ENCODE measurements around the gene ZNF169.
"Not testable (repeated sequence)": the region's sequence is repeated elsewhere in the genome, so short reads cannot be mapped to it uniquely, and the experiment has no call there.

DNA sequence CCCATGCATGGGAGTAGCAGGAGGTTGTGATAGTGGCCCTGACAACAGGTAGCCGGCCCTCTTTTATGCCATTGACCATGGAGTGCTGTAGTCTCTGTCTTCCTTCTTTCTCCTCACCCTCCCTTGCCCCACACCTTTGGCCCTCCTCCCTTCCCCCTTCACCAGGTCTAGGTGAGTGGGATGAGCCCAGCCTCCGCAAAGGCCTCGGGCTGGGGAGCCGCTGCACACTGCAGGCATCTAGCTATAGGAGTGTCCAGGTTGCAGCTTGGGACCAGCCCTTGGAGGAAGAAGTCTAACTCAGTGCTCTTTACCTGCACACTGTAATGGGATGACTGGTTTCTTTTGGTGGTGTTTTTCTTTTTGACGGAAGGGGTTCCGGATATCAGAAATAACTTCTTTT is 81.7 kb downstream of the ZNF169 start:
- not testable (repeated sequence) for TF ChIP-seq CTCF, POLR2A (IDR thresholded peaks at IDR 0.05)
